ENCODE measurements around the gene JMJD6.
"Not testable (repeated sequence)": the region's sequence is repeated elsewhere in the genome, so short reads cannot be mapped to it uniquely, and the experiment has no call there.

GRCh38 chr17:76745785-76746184, 19.4 kb upstream of the JMJD6 start:
- TF ChIP-seq CTCF, POLR2A (IDR thresholded peaks at IDR 0.05): not testable (repeated sequence)

All from adrenal gland (tissue), 5 donors.